NOMO-1 treated with dmso at 0.1 percent for 144 hours (cell line): Measurements from ENCODE around the gene SLX4.

Experiments used
- DNase-seq: peaks from one replicate; lab custom pipeline; 2025; ENCODE audit not compliant: unreplicated experiment; lab: John Stamatoyannopoulos, UW

The SLX4 gene

GRCh38 chr16:3583303-3584038 is 27.9 kb downstream of the SLX4 start:
- no peak for DNase-seq

- DNase-seq: no peak
Observed at GRCh38 chr16:3582276-3583165, 28.9 kb downstream of the SLX4 start.

- DNase-seq: no peak
Observed at GRCh38 chr16:3581392-3581791, 30.0 kb downstream of the SLX4 start.

GRCh38 chr16:3580686-3581085 is 30.7 kb downstream of the SLX4 start:
- DNase-seq: no peak

GRCh38 chr16:3580251-3580651 is 31.2 kb downstream of the SLX4 start:
- peak; percentile 66 for DNase-seq

- DNase-seq: no peak
Observed at GRCh38 chr16:3579776-3580175, 31.6 kb downstream of the SLX4 start.

- DNase-seq: no peak
Observed at GRCh38 chr16:3578610-3579551, 32.5 kb downstream of the SLX4 start.

- no peak for DNase-seq
Observed at GRCh38 chr16:3578121-3578520, 33.3 kb downstream of the SLX4 start.

- no peak for DNase-seq
Observed at GRCh38 chr16:3577302-3577752, 34.1 kb downstream of the SLX4 start, which contains the start of gene NLRC3. Gene NLRC3, minus strand, starts transcription at chr16:3577403. Its CDS starts 12,367 bp downstream, at chr16:3565036.

- DNase-seq: no peak
Observed at GRCh38 chr16:3576211-3576610, 35.2 kb downstream of the SLX4 start.

GRCh38 chr16:3575491-3575890 is 35.9 kb downstream of the SLX4 start:
- no peak for DNase-seq

GRCh38 chr16:3574195-3574594 is 37.2 kb downstream of the SLX4 start:
- DNase-seq: no peak

GRCh38 chr16:3573146-3573815 is 38.1 kb downstream of the SLX4 start:
- DNase-seq: no peak

GRCh38 chr16:3570420-3571062 is 40.9 kb downstream of the SLX4 start:
- DNase-seq: no peak

GRCh38 chr16:3569851-3570250 is 41.6 kb downstream of the SLX4 start:
- no peak for DNase-seq

- DNase-seq: no peak
Observed at GRCh38 chr16:3566990-3567389, 44.4 kb downstream of the SLX4 start.

GRCh38 chr16:3564889-3565141 is 46.6 kb downstream of the SLX4 start:
- DNase-seq: no peak

- no peak for DNase-seq
Observed at GRCh38 chr16:3564130-3564888, 47.1 kb downstream of the SLX4 start.

GRCh38 chr16:3562914-3563480 is 48.4 kb downstream of the SLX4 start:
- no peak for DNase-seq
